ENCODE measurements around the gene SLC9A1.

GRCh38 chr1:27137544-27138075 is 17.3 kb downstream of the SLC9A1 start:
- TF ChIP-seq, protein P1, sequence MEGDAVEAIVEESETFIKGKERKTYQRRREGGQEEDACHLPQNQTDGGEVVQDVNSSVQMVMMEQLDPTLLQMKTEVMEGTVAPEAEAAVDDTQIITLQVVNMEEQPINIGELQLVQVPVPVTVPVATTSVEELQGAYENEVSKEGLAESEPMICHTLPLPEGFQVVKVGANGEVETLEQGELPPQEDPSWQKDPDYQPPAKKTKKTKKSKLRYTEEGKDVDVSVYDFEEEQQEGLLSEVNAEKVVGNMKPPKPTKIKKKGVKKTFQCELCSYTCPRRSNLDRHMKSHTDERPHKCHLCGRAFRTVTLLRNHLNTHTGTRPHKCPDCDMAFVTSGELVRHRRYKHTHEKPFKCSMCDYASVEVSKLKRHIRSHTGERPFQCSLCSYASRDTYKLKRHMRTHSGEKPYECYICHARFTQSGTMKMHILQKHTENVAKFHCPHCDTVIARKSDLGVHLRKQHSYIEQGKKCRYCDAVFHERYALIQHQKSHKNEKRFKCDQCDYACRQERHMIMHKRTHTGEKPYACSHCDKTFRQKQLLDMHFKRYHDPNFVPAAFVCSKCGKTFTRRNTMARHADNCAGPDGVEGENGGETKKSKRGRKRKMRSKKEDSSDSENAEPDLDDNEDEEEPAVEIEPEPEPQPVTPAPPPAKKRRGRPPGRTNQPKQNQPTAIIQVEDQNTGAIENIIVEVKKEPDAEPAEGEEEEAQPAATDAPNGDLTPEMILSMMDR (IDR thresholded peaks at IDR 0.05), result no peak
- TF ChIP-seq POLR2A (IDR thresholded peaks at IDR 0.05) (no peak), POLR2AphosphoS5 (IDR thresholded peaks at IDR 0.05) (no peak)

All from upper lobe of left lung (tissue), 4 donors.